ENCODE measurements around the gene YARS1.

YARS1 gene

GRCh38 chr1:32780005-32780404 lies 37.2 kb downstream of the YARS1 start:
- no peak overlapping the region for H2AFZ ChIP-seq (ENCODE audit: low read length)
- H3F3A ChIP-seq (ENCODE audit: low read depth): no peaks in the 10 kb centered on the region
- no peaks in the 10 kb centered on the region for H3K4me1 ChIP-seq (ENCODE audit: insufficient read depth, low read length, poor library complexity, severe bottlenecking)
- peaks cover 2% of the 10 kb centered on the region for H4K20me1 ChIP-seq (ENCODE audit: insufficient read depth, low read length, poor library complexity, severe bottlenecking)
- H3K27me3 ChIP-seq (ENCODE audit: insufficient read depth, low read length, poor library complexity, severe bottlenecking): no peaks in the 10 kb centered on the region
- TF ChIP-seq CTCF (conservative IDR thresholded peaks at IDR 0.05; ENCODE audit: low read length) (no peak), EZH2phosphoT487 (IDR thresholded peaks at IDR 0.05; ENCODE audit: borderline replicate concordance) (no peak)
- no peak overlapping the region for H3K4me2 ChIP-seq (ENCODE audit: low read depth, low read length, poor library complexity, severe bottlenecking)
- H3K79me2 ChIP-seq (ENCODE audit: insufficient read depth, low read length): no peaks in the 10 kb centered on the region
- H3K9me3 ChIP-seq (ENCODE audit: insufficient read depth, low read depth, low read length): no peaks in the 10 kb centered on the region
- H3K4me3 ChIP-seq (ENCODE audit: low read length, poor library complexity, severe bottlenecking): no peak overlapping the region
- no peak overlapping the region for H3K9ac ChIP-seq (ENCODE audit: low read depth, low read length, poor library complexity, severe bottlenecking)
- H3K9me2 ChIP-seq (replicated peaks; ENCODE audit: low read depth, low read length): no peaks in the 10 kb centered on the region
- peaks cover 86% of the 10 kb centered on the region for H3K36me3 ChIP-seq (ENCODE audit: insufficient read depth, low read length)

GRCh38 chr1:32779242-32779641 lies 37.9 kb downstream of the YARS1 start:
- no peak overlapping the region for H3K4me3 ChIP-seq (ENCODE audit: low read length, poor library complexity, severe bottlenecking)
- H3K9ac ChIP-seq (ENCODE audit: low read depth, low read length, poor library complexity, severe bottlenecking): no peak overlapping the region
- peaks cover 85% of the 10 kb centered on the region for H3K36me3 ChIP-seq (ENCODE audit: insufficient read depth, low read length)
- no peaks in the 10 kb centered on the region for H3K9me3 ChIP-seq (ENCODE audit: insufficient read depth, low read depth, low read length)
- no peak overlapping the region for H3K4me2 ChIP-seq (ENCODE audit: low read depth, low read length, poor library complexity, severe bottlenecking)
- H2AFZ ChIP-seq (ENCODE audit: low read length): no peak overlapping the region
- H3F3A ChIP-seq (ENCODE audit: low read depth): no peaks in the 10 kb centered on the region
- H3K4me1 ChIP-seq (ENCODE audit: insufficient read depth, low read length, poor library complexity, severe bottlenecking): no peaks in the 10 kb centered on the region
- H4K20me1 ChIP-seq (ENCODE audit: insufficient read depth, low read length, poor library complexity, severe bottlenecking): peaks cover 2% of the 10 kb centered on the region
- no peaks in the 10 kb centered on the region for H3K9me2 ChIP-seq (replicated peaks; ENCODE audit: low read depth, low read length)
- H3K27me3 ChIP-seq (ENCODE audit: insufficient read depth, low read length, poor library complexity, severe bottlenecking): no peaks in the 10 kb centered on the region
- TF ChIP-seq CTCF (conservative IDR thresholded peaks at IDR 0.05; ENCODE audit: low read length): no peak
- no peak for TF ChIP-seq EZH2phosphoT487 (IDR thresholded peaks at IDR 0.05; ENCODE audit: borderline replicate concordance)
- no peaks in the 10 kb centered on the region for H3K79me2 ChIP-seq (ENCODE audit: insufficient read depth, low read length)

GRCh38 chr1:32775640-32776337 lies 41.4 kb downstream of the YARS1 start:
- Histone ChIP-seq H3K4me2 (ENCODE audit: low read depth, low read length, poor library complexity, severe bottlenecking) (no peak overlapping the region), H2AFZ (ENCODE audit: low read length) (no peak overlapping the region), H3K4me3 (ENCODE audit: low read length, poor library complexity, severe bottlenecking) (no peak overlapping the region), H3K9me2 (replicated peaks; ENCODE audit: low read depth, low read length) (no peaks in the 10 kb centered on the region), H4K20me1 (ENCODE audit: insufficient read depth, low read length, poor library complexity, severe bottlenecking) (peaks cover 2% of the 10 kb centered on the region), H3F3A (ENCODE audit: low read depth) (no peaks in the 10 kb centered on the region), H3K36me3 (ENCODE audit: insufficient read depth, low read length) (peaks cover 63% of the 10 kb centered on the region), H3K9ac (ENCODE audit: low read depth, low read length, poor library complexity, severe bottlenecking) (no peak overlapping the region), H3K9me3 (ENCODE audit: insufficient read depth, low read depth, low read length) (no peaks in the 10 kb centered on the region), H3K27me3 (ENCODE audit: insufficient read depth, low read length, poor library complexity, severe bottlenecking) (no peaks in the 10 kb centered on the region), H3K79me2 (ENCODE audit: insufficient read depth, low read length) (no peaks in the 10 kb centered on the region), H3K4me1 (ENCODE audit: insufficient read depth, low read length, poor library complexity, severe bottlenecking) (no peaks in the 10 kb centered on the region)
- no peak for TF ChIP-seq EZH2phosphoT487 (IDR thresholded peaks at IDR 0.05; ENCODE audit: borderline replicate concordance)
- no peak for TF ChIP-seq CTCF (conservative IDR thresholded peaks at IDR 0.05; ENCODE audit: low read length)
